GM04504 (cell line): ENCODE results near the gene BAIAP2.
"Not testable (repeated sequence)": the region's sequence is repeated elsewhere in the genome, so short reads cannot be mapped to it uniquely, and the experiment has no call there.

Experiments
- DNase-seq: peaks from one replicate; pipeline ENCODE4 v3.0.0-alpha.2; 2012; ENCODE audit warnings: low read depth

The BAIAP2 gene

GRCh38 chr17:81142301-81143199 is 107.6 kb downstream of the BAIAP2 start:
- DNase-seq = peak; percentile 48

- DNase-seq = no peak
Measured at GRCh38 chr17:81143200-81143527, 108.2 kb downstream of the BAIAP2 start.

GRCh38 chr17:81143717-81144422 is 108.9 kb downstream of the BAIAP2 start:
- DNase-seq = no peak

- DNase-seq = no peak
Measured at GRCh38 chr17:81144423-81144781, 109.5 kb downstream of the BAIAP2 start.

GRCh38 chr17:81146208-81146607 is 111.3 kb downstream of the BAIAP2 start:
- DNase-seq = not testable (repeated sequence)

- DNase-seq = no peak
Measured at GRCh38 chr17:81147701-81148100, 112.8 kb downstream of the BAIAP2 start.

- DNase-seq = no peak
Measured at GRCh38 chr17:81148571-81148970, 113.6 kb downstream of the BAIAP2 start.

GRCh38 chr17:81148986-81149533 is 114.1 kb downstream of the BAIAP2 start:
- DNase-seq = no peak

GRCh38 chr17:81150377-81151077 is 115.6 kb downstream of the BAIAP2 start:
- no peak for DNase-seq

GRCh38 chr17:81151278-81151677 is 116.3 kb downstream of the BAIAP2 start:
- no peak for DNase-seq

GRCh38 chr17:81152288-81152828 is 117.4 kb downstream of the BAIAP2 start:
- no peak for DNase-seq

GRCh38 chr17:81153340-81153803 is 118.4 kb downstream of the BAIAP2 start:
- peak; percentile 28 for DNase-seq

- DNase-seq = not testable (repeated sequence)
Measured at GRCh38 chr17:81154016-81154415, 119.1 kb downstream of the BAIAP2 start.

- no peak for DNase-seq
Measured at GRCh38 chr17:81154961-81155360, 120.0 kb downstream of the BAIAP2 start.

- DNase-seq = no peak
Measured at GRCh38 chr17:81156866-81157805, 122.2 kb downstream of the BAIAP2 start.

- DNase-seq = no peak
Measured at GRCh38 chr17:81157848-81158687, 123.1 kb downstream of the BAIAP2 start.

GRCh38 chr17:81158688-81159590 is 124.0 kb downstream of the BAIAP2 start:
- no peak for DNase-seq

GRCh38 chr17:81159611-81160265 is 124.8 kb downstream of the BAIAP2 start:
- DNase-seq = no peak
